Fibroblast of lung (primary cell): ENCODE results near the gene HPRT1. TPM values are rescaled to one million over a fixed set of nuclear protein-coding genes. Genes with fewer than 3 reads are reported as not detected.

Experiments
- DNase-seq, 2 donors: peaks; one replicate each; pipeline versions ENCODE4 v3.0.0 to v3.0.0-alpha.2; 2010; ENCODE audit warnings: low read depth in 2 of 2
- H2AFZ ChIP-seq: 2 replicates; pipeline ENCODE4 v1.5.1; 2012; ENCODE audit warnings: low read length, control low read depth, inconsistent platforms
- H3K27ac ChIP-seq: 2 replicates; pipeline ENCODE4 v1.5.1; 2011; ENCODE audit warnings: low read length, control low read depth; ENCODE audit not compliant: insufficient read depth
- H3K27me3 ChIP-seq: 2 replicates; pipeline ENCODE4 v1.5.1; 2011; ENCODE audit warnings: mild to moderate bottlenecking, low read length; ENCODE audit not compliant: control insufficient read depth, insufficient read depth
- H3K36me3 ChIP-seq: 2 replicates; pipeline ENCODE4 v1.5.1; 2011; ENCODE audit warnings: low read length; ENCODE audit not compliant: control insufficient read depth, insufficient read depth
- H3K4me1 ChIP-seq: 2 replicates; pipeline ENCODE4 v1.5.1; 2011; ENCODE audit warnings: low read length; ENCODE audit not compliant: control insufficient read depth, insufficient read depth; ENCODE audit errors: extremely low read depth
- H3K4me2 ChIP-seq: 2 replicates; pipeline ENCODE4 v1.5.1; 2011; ENCODE audit warnings: low read length, control low read depth; ENCODE audit not compliant: insufficient read depth; ENCODE audit errors: extremely low read depth
- H3K4me3 ChIP-seq, 4 experiments: fragments of 200-600 bp in 1 of 4; sonication (generic) in 1 of 4; replicated peaks in 1 of 4; 2 replicates each; pipeline ENCODE4 v1.5.1; 2011 to 2016; ENCODE audit warnings: low read length in 4 of 4, low read depth in 3 of 4, mild to moderate bottlenecking in 3 of 4, control low read depth in 2 of 4, inconsistent platforms in 1 of 4, mixed read lengths in 1 of 4; ENCODE audit not compliant: insufficient read depth in 1 of 4; ENCODE audit errors: control extremely low read depth in 1 of 4
- H3K79me2 ChIP-seq: 2 replicates; pipeline ENCODE4 v1.5.1; 2012; ENCODE audit warnings: mild to moderate bottlenecking, low read length, inconsistent platforms; ENCODE audit not compliant: control insufficient read depth, insufficient read depth
- H3K9ac ChIP-seq: 2 replicates; pipeline ENCODE4 v1.5.1; 2011; ENCODE audit warnings: mild to moderate bottlenecking, low read length, control low read depth; ENCODE audit not compliant: insufficient read depth
- H3K9me3 ChIP-seq: 2 replicates; pipeline ENCODE4 v1.5.1; 2012; ENCODE audit warnings: low read depth, low read length; ENCODE audit not compliant: control insufficient read depth, insufficient read depth
- H4K20me1 ChIP-seq: 2 replicates; pipeline ENCODE4 v1.5.1; 2011; ENCODE audit warnings: low read length; ENCODE audit not compliant: control insufficient read depth, insufficient read depth; ENCODE audit errors: extremely low read depth
- CTCF ChIP-seq, 2 donors: IDR thresholded peaks in 1 of 2; conservative IDR thresholded peaks in 1 of 2; 1 replicate in 1 of 2; 2 replicates in 1 of 2; pipeline ENCODE4 v1.5.1; 2011 to 2012; ENCODE audit warnings: low read length in 2 of 2, control low read depth in 1 of 2, inconsistent platforms in 1 of 2, low read depth in 1 of 2, mild to moderate bottlenecking in 1 of 2
- EZH2 ChIP-seq: IDR thresholded peaks from 2 replicates; pipeline ENCODE4 v1.5.1; 2012; ENCODE audit warnings: low read length, control low read depth, mild to moderate bottlenecking; ENCODE audit errors: missing control alignments
- polyA minus RNA-seq: library from RNA; depleted of rRNA, polyadenylated mRNA; stranded (reverse); fragments of >200 nt; gene quantifications from 2 replicates; pipeline ENCODE4 v1.2.3, GENCODE V29; 2011; ENCODE audit warnings: low replicate concordance
- polyA plus RNA-seq, 2 donors: library from polyadenylated mRNA; depleted of rRNA in 1 of 2; stranded (reverse) in 1 of 2; unstranded in 1 of 2; fragments of >200 nt; gene quantifications; 2 replicates each; pipeline ENCODE4 v1.2.1, GENCODE V29; 2011 to 2012; ENCODE audit warnings: missing spikeins in 1 of 2
- total RNA-seq: library from RNA; depleted of rRNA; stranded (reverse); fragments of >200 nt; gene quantifications from 2 replicates; pipeline ENCODE4 v1.2.1, GENCODE V29; 2014

Gene HPRT1, protein sequence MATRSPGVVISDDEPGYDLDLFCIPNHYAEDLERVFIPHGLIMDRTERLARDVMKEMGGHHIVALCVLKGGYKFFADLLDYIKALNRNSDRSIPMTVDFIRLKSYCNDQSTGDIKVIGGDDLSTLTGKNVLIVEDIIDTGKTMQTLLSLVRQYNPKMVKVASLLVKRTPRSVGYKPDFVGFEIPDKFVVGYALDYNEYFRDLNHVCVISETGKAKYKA
- total RNA-seq (18.5 and 23.0 TPM in 2 replicates), polyA plus RNA-seq (51.8 and 63.8 TPM in 2 replicates), polyA minus RNA-seq (3.7 and 4.9 TPM in 2 replicates)
- polyA plus RNA-seq (2012), result 39.6 and 55.6 TPM in 2 replicates

- Histone ChIP-seq H2AFZ (peak within 1 kb of the TSS; percentile 80), H3K79me2 (peaks cover 13% of the 10 kb centered on the region), H3K4me3 (peak within 1 kb of the TSS; percentile 52 to 75 (median 62)), H3K4me2 (peak within 1 kb of the TSS; percentile 77), H3K9ac (peak within 1 kb of the TSS; percentile 77), H3K36me3 (no peaks in the 10 kb centered on the region), H4K20me1 (no peaks in the 10 kb centered on the region), H3K9me3 (no peaks in the 10 kb centered on the region), H3K4me1 (no peaks in the 10 kb centered on the region), H3K27ac (peak within 1 kb of the TSS; percentile 59), H3K27me3 (no peaks in the 10 kb centered on the region)
- TF ChIP-seq CTCF (conservative IDR thresholded peaks at IDR 0.05 in 1 of 2, IDR thresholded peaks at IDR 0.05 in 1 of 2; ENCODE audit: low read depth in 1 of 2, low read length in 2 of 2), result no peak
- no peak for TF ChIP-seq EZH2
- DNase-seq, result peak; percentile 69 to 71
These were observed at the start of gene HPRT1 for GRCh38 chrX:134460005-134460861. Gene HPRT1, plus strand, starts transcription at chrX:134460165. Its CDS starts 147 bp downstream, at chrX:134460312.

GRCh38 chrX:134416087-134416486, 43.9 kb upstream of the HPRT1 start:
- Histone ChIP-seq H3K27ac (no peak overlapping the region), H3K9me3 (no peaks in the 10 kb centered on the region), H4K20me1 (no peaks in the 10 kb centered on the region), H3K9ac (no peak overlapping the region), H3K4me2 (no peak overlapping the region), H3K36me3 (no peaks in the 10 kb centered on the region), H3K4me3 (no peak overlapping the region), H3K4me1 (no peaks in the 10 kb centered on the region), H3K27me3 (no peaks in the 10 kb centered on the region), H2AFZ (no peak overlapping the region), H3K79me2 (no peaks in the 10 kb centered on the region)
- TF ChIP-seq CTCF (conservative IDR thresholded peaks at IDR 0.05 in 1 of 2, IDR thresholded peaks at IDR 0.05 in 1 of 2; ENCODE audit: low read depth in 1 of 2, low read length in 2 of 2) (no peak), EZH2 (no peak)
- DNase-seq, result no peak
